Endothelial cell of umbilical vein (primary cell): ENCODE measurements around the gene AKT1. TPM values are rescaled to one million over a fixed set of nuclear protein-coding genes. Genes with fewer than 3 reads are reported as not detected.

Experiments
- BruUV-seq: library from RNA; stranded (reverse); fragments of 400-500 nt; replicated peaks from 2 replicates; lab custom pipeline; 2021; lab: Mats Ljungman, UMichigan
- CTCF ChIA-PET: fragments of 300-600, 350-600 bp; sonication (Branson Sonifier 250); formaldehyde crosslinking; loops from one replicate; lab custom pipeline; 2021; ENCODE audit warnings: antibody characterized with exemption, inconsistent platforms; lab: Charles Lee
- POLR2A ChIA-PET: fragments of 300-600, 350-600 bp; sonication (Branson Sonifier 250); formaldehyde crosslinking; loops from one replicate; lab custom pipeline; 2021; ENCODE audit warnings: antibody characterized with exemption, inconsistent platforms; lab: Charles Lee
- DNase-seq: peaks from one replicate; pipeline ENCODE4 v3.0.0-alpha.2; 2011; ENCODE audit warnings: low read depth, low spot score
- FAIRE-seq: peaks from 2 replicates; lab custom pipeline; 2011; peaks lifted over from hg19 to GRCh38; lab: Jason Lieb, UNC
- H2AFZ ChIP-seq: 2 replicates; pipeline ENCODE4 v1.6.0; 2012; ENCODE audit warnings: low read depth, low read length, control low read depth, inconsistent platforms
- H3K27ac ChIP-seq: 2 replicates; pipeline ENCODE4 v1.5.1; 2011; ENCODE audit warnings: low read depth, mild to moderate bottlenecking, control low read depth, low read length, moderate library complexity; ENCODE audit not compliant: insufficient read depth
- H3K27me3 ChIP-seq, 2 experiments: 2 replicates each; pipeline versions ENCODE4 v1.6.0 to v1.6.1; 2011; ENCODE audit warnings: low read length in 2 of 2, mixed read lengths in 1 of 2; ENCODE audit not compliant: control insufficient read depth in 2 of 2, insufficient read depth in 2 of 2
- H3K36me3 ChIP-seq, 2 experiments: 2 replicates in 1 of 2; 3 replicates in 1 of 2; pipeline ENCODE4 v1.5.1; 2011; ENCODE audit warnings: low read length in 2 of 2, mild to moderate bottlenecking in 1 of 2, moderate library complexity in 1 of 2; ENCODE audit not compliant: control insufficient read depth in 2 of 2, insufficient read depth in 2 of 2; ENCODE audit errors: extremely low read depth in 1 of 2
- H3K4me1 ChIP-seq: 3 replicates; pipeline ENCODE4 v1.5.1; 2011; ENCODE audit warnings: mild to moderate bottlenecking, low read length; ENCODE audit not compliant: control insufficient read depth, insufficient read depth; ENCODE audit errors: extremely low read depth
- H3K4me2 ChIP-seq: 2 replicates; pipeline ENCODE4 v1.6.1; 2011; ENCODE audit warnings: low read length, control low read depth, mixed read lengths; ENCODE audit not compliant: insufficient read depth
- H3K4me3 ChIP-seq, 3 experiments: fragments of 200-600 bp in 1 of 3; sonication (generic), shearing (Covaris generic) in 1 of 3; replicated peaks in 1 of 3; 2 replicates each; pipeline ENCODE4 v1.5.1; 2011 to 2016; ENCODE audit warnings: control low read depth in 3 of 3, low read length in 3 of 3, mild to moderate bottlenecking in 2 of 3, inconsistent platforms in 1 of 3, low read depth in 1 of 3, moderate library complexity in 1 of 3; ENCODE audit not compliant: insufficient read depth in 1 of 3
- H3K79me2 ChIP-seq: 2 replicates; pipeline ENCODE4 v1.6.0; 2012; ENCODE audit warnings: low read length, inconsistent platforms; ENCODE audit not compliant: control insufficient read depth, insufficient read depth
- H3K9ac ChIP-seq: replicated peaks from 2 replicates; pipeline ENCODE3; 2011; ENCODE audit warnings: low read length, control low read depth; ENCODE audit not compliant: insufficient read depth; ENCODE audit errors: extremely low read depth
- H3K9me1 ChIP-seq: replicated peaks from 3 replicates; pipeline ENCODE4 v1.6.0; 2011; ENCODE audit warnings: mild to moderate bottlenecking, low read length; ENCODE audit not compliant: control insufficient read depth, insufficient read depth; ENCODE audit errors: extremely low read depth
- H3K9me3 ChIP-seq: replicated peaks from 2 replicates; pipeline ENCODE4 v1.5.1; 2012; ENCODE audit warnings: low read length, inconsistent platforms; ENCODE audit not compliant: control insufficient read depth, insufficient read depth
- H4K20me1 ChIP-seq: replicated peaks from 2 replicates; pipeline ENCODE3; 2011; ENCODE audit warnings: mild to moderate bottlenecking, low read length; ENCODE audit not compliant: control insufficient read depth, insufficient read depth; ENCODE audit errors: extremely low read depth
- EZH2 ChIP-seq: IDR thresholded peaks from 2 replicates; pipeline ENCODE4 v1.6.1; 2012; ENCODE audit warnings: borderline replicate concordance, low read depth, mild to moderate bottlenecking, moderate library complexity, low read length, inconsistent platforms; ENCODE audit not compliant: severe bottlenecking
- GATA2 ChIP-seq: IDR thresholded peaks from 2 replicates; pipeline ENCODE4 v1.7.0; 2011; ENCODE audit warnings: low read depth, mild to moderate bottlenecking, moderate library complexity, mixed read lengths, low read length; ENCODE audit not compliant: insufficient read length, insufficient read depth
- MYC ChIP-seq: IDR thresholded peaks from one replicate; pipeline ENCODE4 v1.6.1; 2011; ENCODE audit warnings: mild to moderate bottlenecking, low read depth, low read length
- POLR2AphosphoS5 ChIP-seq: IDR thresholded peaks from 2 replicates; pipeline ENCODE4 v1.6.1; 2012; ENCODE audit warnings: low read depth, mild to moderate bottlenecking, control low read depth, low read length, moderate library complexity; ENCODE audit not compliant: insufficient read depth
- dilution Hi-C: fragments of 300-500 bp; cut with MboI; formaldehyde crosslinking; loops from one replicate; pipeline ENCODE4 v1.15.0; 2019; ENCODE audit warnings: low sequenced_read_pairs; ENCODE audit not compliant: extremely low pct_ligation_motif_present
- intact Hi-C: fragments of 100-400 bp; cut with micrococcal nuclease; formaldehyde crosslinking; loops from one replicate; pipeline ENCODE4 v1.10.0; 2022
- polyA plus RNA-seq, 4 experiments: library from polyadenylated mRNA; depleted of rRNA in 3 of 4; stranded (reverse) in 3 of 4; unstranded in 1 of 4; fragments of >200 nt; gene quantifications; 2 replicates each; pipeline versions ENCODE4 v1.2.1 to v1.2.3, GENCODE V29; 2011 to 2012; ENCODE audit warnings: missing spikeins in 1 of 4
- total RNA-seq: library from RNA; stranded (reverse); gene quantifications from 2 replicates; pipeline ENCODE4 v1.2.3, GENCODE V29; 2021
- TF ChIP-seq, protein P1 (sequence below), 2 donors: IDR thresholded peaks; 1 replicate in 1 of 2; 2 replicates in 1 of 2; pipeline ENCODE4 v1.5.1; 2011; ENCODE audit warnings: low read length in 2 of 2, mild to moderate bottlenecking in 2 of 2, moderate library complexity in 2 of 2, control low read depth in 1 of 2, inconsistent platforms in 1 of 2, low read depth in 1 of 2; ENCODE audit not compliant: insufficient read depth in 1 of 2; ENCODE audit errors: extremely low read depth in 1 of 2

Gene AKT1
- total and polyA plus RNA-seq, 2 donors (not counting 3 experiments of a cell fraction or from before 2014, with no cell fraction given), result 177 to 191 TPM

DNA sequence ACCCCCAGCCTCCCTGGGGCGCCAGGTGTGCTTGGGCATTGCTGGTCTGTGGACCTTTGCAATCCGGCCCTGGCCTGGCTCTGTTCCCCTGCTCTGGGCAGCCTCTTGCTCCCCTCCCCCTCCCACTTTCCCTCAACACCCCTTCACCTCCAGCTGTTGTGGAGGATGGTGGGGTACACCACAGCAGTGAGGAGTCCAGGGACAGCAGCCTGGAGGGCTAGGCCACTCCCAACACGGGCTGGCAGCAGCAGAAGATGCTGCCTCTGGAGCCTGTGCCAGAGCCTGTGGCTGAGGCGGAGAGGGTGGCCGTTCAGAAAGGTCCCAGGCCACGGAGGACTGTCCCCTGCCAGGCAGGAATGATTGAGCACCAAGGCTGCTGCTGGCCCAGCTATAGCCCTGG lies 12.9 kb upstream of the AKT1 start:
- Histone ChIP-seq H3K4me2 (no peak overlapping the region), H3K4me1 (no peaks in the 10 kb centered on the region), H3K9me1 (no peaks in the 10 kb centered on the region), H3K9ac (no peak overlapping the region), H3K79me2 (no peaks in the 10 kb centered on the region), H3K27ac (no peak overlapping the region), H3K4me3 (no peak overlapping the region), H3K27me3 (no peaks in the 10 kb centered on the region), H4K20me1 (no peaks in the 10 kb centered on the region), H2AFZ (no peak overlapping the region), H3K36me3 (no peaks in the 10 kb centered on the region), H3K9me3 (no peaks in the 10 kb centered on the region)
- intact Hi-C loops (no loop called here), dilution Hi-C loops (no loop called here)
- ChIA-PET POLR2A (no interaction called here), CTCF (no interaction called here)
- no TSS peak for BruUV-seq
- no peak for TF ChIP-seq MYC
- TF ChIP-seq, protein P1, sequence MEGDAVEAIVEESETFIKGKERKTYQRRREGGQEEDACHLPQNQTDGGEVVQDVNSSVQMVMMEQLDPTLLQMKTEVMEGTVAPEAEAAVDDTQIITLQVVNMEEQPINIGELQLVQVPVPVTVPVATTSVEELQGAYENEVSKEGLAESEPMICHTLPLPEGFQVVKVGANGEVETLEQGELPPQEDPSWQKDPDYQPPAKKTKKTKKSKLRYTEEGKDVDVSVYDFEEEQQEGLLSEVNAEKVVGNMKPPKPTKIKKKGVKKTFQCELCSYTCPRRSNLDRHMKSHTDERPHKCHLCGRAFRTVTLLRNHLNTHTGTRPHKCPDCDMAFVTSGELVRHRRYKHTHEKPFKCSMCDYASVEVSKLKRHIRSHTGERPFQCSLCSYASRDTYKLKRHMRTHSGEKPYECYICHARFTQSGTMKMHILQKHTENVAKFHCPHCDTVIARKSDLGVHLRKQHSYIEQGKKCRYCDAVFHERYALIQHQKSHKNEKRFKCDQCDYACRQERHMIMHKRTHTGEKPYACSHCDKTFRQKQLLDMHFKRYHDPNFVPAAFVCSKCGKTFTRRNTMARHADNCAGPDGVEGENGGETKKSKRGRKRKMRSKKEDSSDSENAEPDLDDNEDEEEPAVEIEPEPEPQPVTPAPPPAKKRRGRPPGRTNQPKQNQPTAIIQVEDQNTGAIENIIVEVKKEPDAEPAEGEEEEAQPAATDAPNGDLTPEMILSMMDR (IDR thresholded peaks at IDR 0.05; ENCODE audit: extremely low read depth in 1 of 2, insufficient read depth in 1 of 2, low read depth in 1 of 2, low read length in 2 of 2), result no peak
- TF ChIP-seq GATA2, result no peak
- no peak for TF ChIP-seq EZH2
- no peak for TF ChIP-seq POLR2AphosphoS5
- DNase-seq (no peak), FAIRE-seq (no peak)
